ENCODE measurements around the gene VSIG1.

Gene VSIG1

GRCh38 chrX:108059801-108060200 is 14.9 kb downstream of the VSIG1 start:
- TF ChIP-seq CTCF (IDR thresholded peaks at IDR 0.05; ENCODE audit: low read depth, low read length, missing control alignments): no peak
- no peak for DNase-seq (ENCODE audit: extremely low read depth, low read depth)

DNA sequence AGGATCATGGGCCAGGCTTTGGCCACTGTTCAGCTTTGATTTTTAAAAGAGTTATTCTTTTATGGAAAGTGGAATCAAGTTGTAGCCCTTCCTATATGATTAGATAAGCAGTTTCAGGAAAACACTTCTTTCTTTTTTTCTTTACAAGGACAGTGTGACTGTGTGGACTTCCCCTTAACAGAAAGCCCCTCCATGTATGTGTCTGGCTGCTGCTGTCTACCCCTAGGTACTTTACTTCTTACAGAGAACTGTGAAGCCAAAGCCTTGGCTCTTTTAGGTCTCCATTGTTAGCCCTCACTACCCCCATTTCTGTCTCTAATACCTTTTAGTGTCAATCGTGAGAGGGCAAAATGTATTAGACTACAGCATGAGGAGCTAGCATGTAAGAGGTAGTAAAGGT is 19.1 kb downstream of the VSIG1 start:
- TF ChIP-seq CTCF (IDR thresholded peaks at IDR 0.05; ENCODE audit: low read depth, low read length, missing control alignments): no peak
- no peak for DNase-seq (ENCODE audit: extremely low read depth, low read depth)
- H3K4me3 ChIP-seq (replicated peaks; ENCODE audit: low read depth, low read length): no peak overlapping the region

More at GRCh38 chrX:108059801-108060200, 14.9 kb downstream of the VSIG1 start:
- H3K4me3 ChIP-seq (replicated peaks; ENCODE audit: low read depth, low read length): no peak overlapping the region

- no peak for TF ChIP-seq CTCF (IDR thresholded peaks at IDR 0.05; ENCODE audit: low read depth, low read length, missing control alignments)
- DNase-seq (ENCODE audit: extremely low read depth, low read depth): no peak
- no peak overlapping the region for H3K4me3 ChIP-seq (replicated peaks; ENCODE audit: low read depth, low read length)
These were observed 19.7 kb downstream of the VSIG1 start for GRCh38 chrX:108064613-108065012.

GRCh38 chrX:108068121-108068520 is 23.3 kb downstream of the VSIG1 start:
- DNase-seq (ENCODE audit: extremely low read depth, low read depth): no peak
- no peak overlapping the region for H3K4me3 ChIP-seq (replicated peaks; ENCODE audit: low read depth, low read length)
- TF ChIP-seq CTCF (IDR thresholded peaks at IDR 0.05; ENCODE audit: low read depth, low read length, missing control alignments): no peak

- peak; percentile 2 for DNase-seq (ENCODE audit: extremely low read depth, low read depth)
- no peak for TF ChIP-seq CTCF (IDR thresholded peaks at IDR 0.05; ENCODE audit: low read depth, low read length, missing control alignments)
- no peak overlapping the region for H3K4me3 ChIP-seq (replicated peaks; ENCODE audit: low read depth, low read length)
These were observed 26.0 kb downstream of the VSIG1 start for GRCh38 chrX:108070891-108071290.

DNA sequence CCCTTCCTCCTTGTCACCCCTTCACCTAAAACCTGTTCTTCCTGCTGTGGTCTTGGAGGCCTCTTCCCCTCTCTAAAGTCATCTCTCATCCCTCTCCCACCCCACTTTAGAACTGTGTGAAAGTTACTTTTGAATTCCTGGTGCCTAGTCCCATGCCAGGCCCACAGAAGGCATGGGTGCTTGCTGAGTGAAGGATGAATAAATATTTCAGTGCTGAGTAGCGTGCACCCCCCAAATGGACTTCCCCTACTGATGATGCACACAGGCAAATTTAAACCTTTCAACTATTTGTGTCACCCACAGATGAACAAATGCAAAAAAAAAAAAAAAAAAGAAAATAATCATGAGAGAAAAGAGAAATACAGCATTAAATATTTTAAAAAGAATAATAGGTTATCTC is 26.7 kb downstream of the VSIG1 start:
- DNase-seq (ENCODE audit: extremely low read depth, low read depth): no peak
- H3K4me3 ChIP-seq (replicated peaks; ENCODE audit: low read depth, low read length): no peak overlapping the region
- TF ChIP-seq CTCF (IDR thresholded peaks at IDR 0.05; ENCODE audit: low read depth, low read length, missing control alignments): no peak

DNA sequence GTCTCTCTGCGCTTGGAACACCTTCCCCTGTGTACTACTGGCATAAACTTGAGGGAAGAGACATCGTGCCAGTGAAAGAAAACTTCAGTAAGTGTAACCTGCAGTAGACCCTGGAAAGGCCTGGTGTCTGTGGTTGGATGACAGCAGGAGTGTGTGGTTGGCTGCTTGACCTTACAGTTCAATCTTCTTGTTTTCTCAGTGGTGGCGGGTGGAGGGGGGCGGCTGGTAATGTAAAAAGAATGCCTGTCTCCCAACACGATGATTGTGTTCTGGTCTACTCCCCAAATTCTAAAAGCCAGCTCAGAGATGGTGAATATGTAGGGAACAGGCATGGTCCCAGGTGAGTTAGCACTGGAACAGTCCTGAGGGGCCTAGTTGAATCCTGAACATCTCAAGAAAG is 27.9 kb downstream of the VSIG1 start:
- no peak for TF ChIP-seq CTCF (IDR thresholded peaks at IDR 0.05; ENCODE audit: low read depth, low read length, missing control alignments)
- no peak overlapping the region for H3K4me3 ChIP-seq (replicated peaks; ENCODE audit: low read depth, low read length)
- DNase-seq (ENCODE audit: extremely low read depth, low read depth): no peak
